Activated naive CD4-positive, alpha-beta T cell treated with anti-CD3 and anti-CD28 coated beads, Interleukin-2, amount 10 ng/mL, durations not matched to agents 5 hours and 36 hours (primary cell): ENCODE results near the gene TMEM150A. TPM values are rescaled to one million over a fixed set of nuclear protein-coding genes. Genes with fewer than 3 reads are reported as not detected.

Experiments
- total RNA-seq, 2 experiments: library from RNA; stranded (reverse); gene quantifications; one replicate each; pipeline ENCODE4 v1.2.3, GENCODE V29; 2021

The TMEM150A gene
- 1 to 10 TPM; 4.0 to 6.3 TPM for total RNA-seq

DNA sequence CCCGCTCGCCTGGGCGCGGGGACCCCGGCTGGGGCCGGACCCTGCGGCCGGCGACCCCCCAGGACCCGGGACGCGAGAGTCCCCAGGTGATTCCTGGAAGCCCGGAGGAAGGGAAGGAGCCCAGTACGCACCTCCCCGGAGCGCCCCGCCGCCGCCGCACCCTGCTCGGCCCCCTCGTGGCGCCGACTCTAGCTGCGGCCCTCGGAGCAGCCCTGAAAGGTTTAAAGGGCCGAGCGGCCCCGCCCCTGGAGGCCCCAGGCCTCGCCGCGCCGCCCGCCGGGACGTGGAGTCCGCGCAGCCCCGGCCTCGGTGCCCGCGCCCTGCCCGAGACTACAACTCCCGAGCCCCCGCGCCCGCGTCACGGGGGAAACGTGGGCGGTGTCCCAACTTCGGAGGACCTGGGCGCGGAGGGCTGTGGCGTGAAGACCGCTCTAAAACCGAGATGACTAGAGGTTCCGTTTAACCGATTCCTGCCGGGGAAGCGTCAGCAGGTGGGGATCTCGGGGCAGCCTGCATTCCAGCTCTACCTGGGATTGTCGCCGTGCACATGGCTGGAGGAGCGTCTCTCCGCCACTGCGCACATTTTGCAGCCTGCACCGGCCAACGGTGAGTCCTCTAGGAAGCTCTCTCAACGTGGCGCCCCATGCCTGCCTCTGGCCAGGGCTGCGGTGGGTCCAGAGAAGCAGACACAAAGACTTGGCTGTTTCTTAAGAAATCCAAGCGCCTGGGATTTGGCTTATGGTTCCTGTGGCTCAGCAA, at the start of gene TMEM150A:
TSS of gene TMEM150A (minus strand) at position 223 of the 759 bp plus-strand sequence. CDS start 750 bp downstream, outside the sequence.

DNA sequence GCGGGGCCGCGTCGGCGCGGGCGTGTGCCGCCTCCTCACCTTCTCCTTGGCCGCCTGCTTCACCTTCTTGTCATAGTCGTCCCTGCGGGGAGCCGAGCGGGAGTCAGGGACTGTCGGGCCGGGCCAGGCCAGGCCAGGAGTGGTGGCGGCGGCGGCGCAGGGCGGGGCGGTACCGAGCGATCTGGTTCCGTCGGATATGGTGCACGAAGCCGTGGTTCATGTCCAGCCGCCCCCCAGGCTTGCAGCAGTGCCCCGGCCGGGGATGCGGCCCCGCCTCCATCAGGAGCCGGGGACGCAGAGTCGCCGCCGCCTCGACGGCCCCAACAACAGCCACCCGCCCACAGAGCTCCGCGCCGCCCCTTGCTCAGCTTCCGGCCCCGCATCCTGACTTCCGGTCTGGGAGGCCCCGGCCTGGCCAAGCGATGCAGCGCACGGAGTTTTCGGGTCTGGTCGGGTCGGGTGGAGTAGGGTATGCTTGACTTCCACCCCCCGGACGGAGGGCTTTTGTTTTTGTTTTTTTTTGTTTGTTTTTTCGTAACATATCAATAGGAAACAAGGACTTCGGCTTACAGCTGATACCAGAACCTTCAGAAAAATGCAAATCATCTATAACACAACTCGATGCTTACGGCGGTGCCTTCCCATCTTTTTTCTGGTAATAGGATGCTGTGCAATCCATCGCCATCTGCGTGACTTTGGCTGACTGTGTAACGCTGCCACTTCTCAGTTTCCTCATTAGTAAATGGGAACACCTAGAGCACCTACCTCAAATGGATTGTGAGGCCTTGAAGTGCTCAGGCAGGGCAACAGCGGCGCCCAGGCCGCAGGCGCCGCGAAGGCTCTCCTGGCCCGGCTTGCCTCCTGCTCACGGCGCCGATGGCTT, 9.4 kb upstream of the TMEM150A start, which contains the start of gene C2orf68:
TSS of gene C2orf68 (minus strand) at position 362 of the 883 bp plus-strand sequence. CDS start at position 280, 82 bp downstream.

DNA sequence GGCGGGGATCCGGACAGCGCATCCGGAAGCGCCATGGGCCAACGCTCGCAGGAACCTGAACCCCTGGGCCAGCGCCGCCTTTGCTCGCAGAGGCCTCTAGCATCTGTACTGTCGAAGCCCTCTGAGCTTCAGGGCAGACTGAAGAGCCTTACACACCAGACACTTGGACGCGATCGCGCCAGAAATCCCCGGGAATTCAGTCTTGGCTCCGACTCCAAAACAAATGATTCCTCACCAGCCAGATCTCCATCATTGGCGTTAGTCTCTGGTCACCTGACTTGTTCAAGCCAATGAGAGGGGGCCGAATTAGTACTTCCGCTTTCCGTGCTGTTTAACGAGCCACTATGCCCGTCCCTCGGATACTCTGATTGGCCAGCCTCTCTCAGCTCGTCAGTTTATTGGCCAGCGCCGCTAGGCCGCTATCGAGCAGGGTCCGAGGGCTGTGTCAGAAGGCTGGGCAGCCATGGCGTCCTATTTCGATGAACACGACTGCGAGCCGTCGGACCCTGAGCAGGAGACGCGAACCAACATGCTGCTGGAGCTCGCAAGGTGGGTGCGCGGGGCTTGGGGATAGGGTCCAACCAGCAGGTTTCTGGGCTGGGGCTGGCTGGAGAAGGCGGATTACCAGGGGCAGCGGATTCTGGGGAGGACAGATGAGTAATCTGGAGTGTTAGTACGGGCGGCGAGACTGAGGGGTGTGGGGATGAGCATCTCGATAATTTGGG, 7.0 kb downstream of the TMEM150A start, which contains the start of gene RNF181:
TSS of gene RNF181 (plus strand) at position 445 of the 725 bp plus-strand sequence. CDS start at position 464, 19 bp downstream.

DNA sequence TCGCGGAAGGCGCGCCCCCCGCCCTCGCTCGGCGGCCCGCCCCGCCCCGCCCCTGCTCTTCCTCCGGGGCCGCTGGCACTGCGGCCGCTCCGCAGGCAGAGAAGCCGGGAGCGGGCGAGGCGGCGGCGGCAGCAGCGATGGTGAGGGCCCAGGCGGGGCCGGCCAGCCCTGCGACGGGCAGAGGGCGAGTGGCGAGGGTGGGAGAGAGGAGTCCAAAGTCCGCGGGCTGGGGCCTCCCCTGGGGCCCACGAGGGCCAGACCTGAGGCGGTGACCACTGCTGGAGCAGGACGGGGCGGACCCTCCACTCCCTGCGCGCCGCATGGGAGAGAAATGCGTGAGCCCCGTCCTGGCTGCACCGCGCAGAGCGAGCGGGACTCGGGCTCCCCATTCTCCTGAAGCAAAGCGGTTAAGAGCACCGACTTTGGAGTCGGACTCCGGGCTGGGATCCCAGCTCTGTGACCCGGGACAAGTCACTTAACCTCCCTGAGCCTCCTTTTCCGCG, 18.1 kb downstream of the TMEM150A start, which contains the start of gene VAMP5:
TSS of gene VAMP5 (plus strand) at position 78 of the 503 bp plus-strand sequence. CDS start at position 138, 60 bp downstream.

DNA sequence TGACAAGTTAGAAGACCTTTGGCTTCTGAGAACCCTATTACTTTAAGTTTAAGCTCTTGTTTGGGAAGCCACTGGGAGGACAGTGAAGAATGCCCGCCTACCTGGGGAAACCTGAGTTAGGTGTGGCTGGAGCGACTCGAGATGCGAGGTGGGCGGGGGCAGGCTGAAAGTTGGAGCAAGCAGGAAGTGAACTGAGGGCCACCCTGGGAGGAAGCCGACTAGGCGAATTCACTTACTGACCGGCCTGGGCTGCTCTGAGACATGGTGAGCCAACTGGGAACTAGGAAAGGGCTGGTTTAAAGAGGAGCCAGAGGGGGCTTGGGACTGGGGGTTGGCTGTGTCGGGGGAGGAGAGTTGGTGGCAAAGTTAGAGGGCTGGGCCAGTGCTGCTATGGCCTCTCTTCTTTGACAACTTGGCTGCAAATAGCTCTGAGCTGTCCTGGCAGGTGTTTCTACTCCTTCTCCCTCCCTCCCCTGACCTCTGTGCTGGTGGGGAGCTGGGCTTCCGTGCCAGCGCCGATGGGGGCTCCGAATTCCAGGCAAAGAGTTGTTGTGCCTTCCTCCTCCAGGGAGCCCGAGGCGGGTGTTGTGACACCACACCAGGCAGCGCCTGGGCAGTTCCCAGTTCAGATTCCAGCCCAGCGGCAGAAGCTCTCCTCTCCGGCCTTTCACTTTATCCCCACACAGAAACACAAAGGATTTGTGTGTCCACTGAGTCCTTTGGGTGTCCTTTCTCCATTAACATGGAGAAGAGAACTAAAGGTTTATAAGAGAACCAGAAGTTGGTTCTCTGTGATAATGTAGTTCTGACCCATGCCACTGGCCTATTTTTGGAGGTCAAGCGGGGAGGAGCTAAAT, 24.9 kb downstream of the TMEM150A start, which contains the start of gene VAMP8:
TSS of gene VAMP8 (plus strand) at position 201 of the 857 bp plus-strand sequence. CDS start at position 262, 61 bp downstream.

DNA sequence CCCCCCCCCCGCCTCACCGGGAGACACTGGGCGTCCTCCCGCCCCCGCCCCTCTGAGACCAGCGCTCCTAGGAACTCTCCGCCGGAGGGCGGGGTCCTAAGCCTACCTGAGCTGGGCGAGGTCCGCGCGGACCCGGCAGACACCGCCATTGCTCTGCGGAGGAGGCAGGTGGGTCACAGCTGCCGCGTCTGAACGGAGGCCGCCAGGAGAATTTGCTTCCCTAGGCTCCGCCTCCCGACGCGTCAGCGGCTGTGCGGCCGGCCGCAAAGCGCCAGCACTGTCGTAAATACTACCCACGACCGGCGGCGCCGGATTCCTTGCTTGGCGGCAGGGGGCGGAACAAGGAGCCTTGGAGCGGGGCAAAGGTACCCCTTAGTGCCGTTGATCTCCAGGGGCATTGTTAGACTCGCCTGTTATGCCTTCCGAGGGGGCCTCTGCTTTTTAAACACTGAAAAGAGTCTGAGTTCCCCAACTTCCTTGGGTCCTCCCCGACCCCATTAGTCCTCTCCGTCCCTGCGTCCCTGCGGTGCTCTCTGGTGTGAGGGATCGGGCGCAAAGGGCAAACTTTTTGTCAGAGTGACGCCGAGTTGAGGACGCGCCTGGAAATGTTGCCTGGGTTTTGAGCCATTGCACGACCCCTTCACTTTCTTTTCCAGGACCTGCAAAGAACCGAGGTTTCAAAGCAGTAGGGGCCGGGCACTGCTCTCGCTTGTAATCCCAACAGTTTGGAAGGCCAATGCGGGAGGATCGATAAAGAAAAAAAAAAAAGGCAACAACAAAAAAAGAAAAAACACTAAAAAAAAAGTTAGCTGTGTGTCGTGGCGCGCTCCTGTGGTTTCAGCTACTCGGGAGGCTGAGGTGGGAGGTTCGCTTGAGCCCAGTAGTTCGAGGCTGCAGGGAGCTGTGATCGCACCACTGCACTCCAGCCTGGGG, 41.0 kb downstream of the TMEM150A start, which contains the start of gene GGCX:
TSS of gene GGCX (minus strand) at position 214 of the 933 bp plus-strand sequence. CDS start at position 149, 65 bp downstream.

Other genes starting within 250 kb of the TMEM150A start
- 10 to 100 TPM; 23.6 to 24.4 TPM for gene RETSAT, start 248.2 kb downstream of the TMEM150A start, total RNA-seq
- gene ELMOD3, start 247.9 kb downstream of the TMEM150A start, total RNA-seq: 10 to 100 TPM; 20.2 to 22.2 TPM
- gene CAPG, start 192.3 kb downstream of the TMEM150A start, total RNA-seq: 100 to 1,000 TPM; 180 to 192 TPM
- gene SH2D6, start 184.0 kb downstream of the TMEM150A start, total RNA-seq: under 1 TPM; 0.18 to 0.43 TPM
- 100 to 1,000 TPM; 221 to 243 TPM for gene MAT2A, start 63.5 kb downstream of the TMEM150A start, total RNA-seq
- gene GGCX, start 41.2 kb downstream of the TMEM150A start, total RNA-seq: 10 to 100 TPM; 18.1 to 18.4 TPM
- gene VAMP8, start 25.1 kb downstream of the TMEM150A start, total RNA-seq: 100 to 1,000 TPM; 123 to 125 TPM
- gene VAMP5, start 18.3 kb downstream of the TMEM150A start, total RNA-seq: 10 to 100 TPM; 85.3 to 93.9 TPM
- 10 to 100 TPM; 80.7 to 83.6 TPM for gene RNF181, start 7.0 kb downstream of the TMEM150A start, total RNA-seq
- gene C2orf68, start 9.4 kb upstream of the TMEM150A start, total RNA-seq: 10 to 100 TPM; 50.9 to 52.5 TPM
- 10 to 100 TPM; 63.9 to 65.3 TPM for gene USP39, start 13.5 kb upstream of the TMEM150A start, total RNA-seq
- gene SFTPB, start 65.5 kb upstream of the TMEM150A start, total RNA-seq: not detected
- gene GNLY, start 91.7 kb upstream of the TMEM150A start, total RNA-seq: 10 to 100 TPM; 26.3 to 26.4 TPM
- under 1 TPM in 1 of 2 experiments, not detected in 1; 0.10 TPM for gene ATOH8, start 151.3 kb upstream of the TMEM150A start, total RNA-seq